ENCODE measurements around the gene L1CAM. TPM values are rescaled to one million over a fixed set of nuclear protein-coding genes. Genes with fewer than 3 reads are reported as not detected.

The L1CAM gene
- total and polyA plus RNA-seq, 9 of the 15 experiments (the other 6 are each of a cell fraction or from before 2014, with no cell fraction given), result 0.09 to 0.86 (median 0.26) TPM; not detected in 3

DNA sequence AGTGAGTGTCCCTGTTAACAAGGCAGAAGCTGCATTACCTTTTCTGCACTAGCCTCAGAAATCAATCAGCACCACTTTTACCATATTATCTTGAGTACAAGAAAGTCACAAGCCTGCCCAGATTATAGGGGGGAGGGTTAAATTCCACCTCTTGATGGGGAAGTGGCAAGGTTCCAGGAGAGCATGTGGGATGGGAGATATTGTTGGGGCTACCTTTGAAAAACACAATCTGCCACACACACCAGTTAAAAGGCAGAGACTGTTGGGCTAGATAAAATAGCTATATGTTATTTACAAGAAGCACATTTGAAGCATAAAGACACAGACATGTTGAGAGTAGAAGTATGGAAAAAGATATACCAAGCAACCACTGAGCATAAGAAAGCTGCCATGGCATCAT lies 11.9 kb upstream of the L1CAM start (continued):
- TF ChIP-seq CBX2 (IDR thresholded peaks at IDR 0.05; ENCODE audit: insufficient read depth, low read length, poor library complexity, severe bottlenecking) (no peak), BHLHE40 (IDR thresholded peaks at IDR 0.05; ENCODE audit: low read length) (peak; percentile 83), SMC3 (conservative IDR thresholded peaks at IDR 0.05; ENCODE audit: insufficient read depth, low read depth, low read length) (no peak), RBM39 (optimal IDR thresholded peaks at IDR 0.05; ENCODE audit: low read depth, low read length) (no peak), MTF1 (CRISPR knock-in tag; IDR thresholded peaks at IDR 0.05; ENCODE audit: borderline replicate concordance) (no peak), KAT8 (IDR thresholded peaks at IDR 0.05; ENCODE audit: low read depth) (no peak), ZNF444 (CRISPR knock-in tag; IDR thresholded peaks at IDR 0.05) (peak; percentile 90), ZNF12 (CRISPR knock-in tag; IDR thresholded peaks at IDR 0.05) (no peak), SRSF1 (IDR thresholded peaks at IDR 0.05; ENCODE audit: low read depth, low read length) (no peak), KLF6 (CRISPR knock-in tag; IDR thresholded peaks at IDR 0.05; ENCODE audit: borderline replicate concordance) (peak; percentile 62; the same call in 1 of the 2 replicates), SRSF3 (IDR thresholded peaks at IDR 0.05; ENCODE audit: insufficient read depth, low read length) (no peak), ZNF785 (CRISPR knock-in tag; IDR thresholded peaks at IDR 0.05) (no peak), ZBTB1 (CRISPR knock-in tag; IDR thresholded peaks at IDR 0.05; ENCODE audit: borderline replicate concordance, low read depth) (no peak), CREB1 (IDR thresholded peaks at IDR 0.05) (peak; percentile 71; the same call in 1 of the 2 replicates), CREB1 (CRISPR knock-in tag; IDR thresholded peaks at IDR 0.05) (no peak), NFYB (IDR thresholded peaks at IDR 0.05; ENCODE audit: extremely low read depth, insufficient read length) (no peak)
- TF ChIP-seq, protein P1, sequence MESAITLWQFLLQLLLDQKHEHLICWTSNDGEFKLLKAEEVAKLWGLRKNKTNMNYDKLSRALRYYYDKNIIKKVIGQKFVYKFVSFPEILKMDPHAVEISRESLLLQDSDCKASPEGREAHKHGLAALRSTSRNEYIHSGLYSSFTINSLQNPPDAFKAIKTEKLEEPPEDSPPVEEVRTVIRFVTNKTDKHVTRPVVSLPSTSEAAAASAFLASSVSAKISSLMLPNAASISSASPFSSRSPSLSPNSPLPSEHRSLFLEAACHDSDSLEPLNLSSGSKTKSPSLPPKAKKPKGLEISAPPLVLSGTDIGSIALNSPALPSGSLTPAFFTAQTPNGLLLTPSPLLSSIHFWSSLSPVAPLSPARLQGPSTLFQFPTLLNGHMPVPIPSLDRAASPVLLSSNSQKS (CRISPR knock-in tag; IDR thresholded peaks at IDR 0.05), result no peak
- TF ChIP-seq, protein P2, sequence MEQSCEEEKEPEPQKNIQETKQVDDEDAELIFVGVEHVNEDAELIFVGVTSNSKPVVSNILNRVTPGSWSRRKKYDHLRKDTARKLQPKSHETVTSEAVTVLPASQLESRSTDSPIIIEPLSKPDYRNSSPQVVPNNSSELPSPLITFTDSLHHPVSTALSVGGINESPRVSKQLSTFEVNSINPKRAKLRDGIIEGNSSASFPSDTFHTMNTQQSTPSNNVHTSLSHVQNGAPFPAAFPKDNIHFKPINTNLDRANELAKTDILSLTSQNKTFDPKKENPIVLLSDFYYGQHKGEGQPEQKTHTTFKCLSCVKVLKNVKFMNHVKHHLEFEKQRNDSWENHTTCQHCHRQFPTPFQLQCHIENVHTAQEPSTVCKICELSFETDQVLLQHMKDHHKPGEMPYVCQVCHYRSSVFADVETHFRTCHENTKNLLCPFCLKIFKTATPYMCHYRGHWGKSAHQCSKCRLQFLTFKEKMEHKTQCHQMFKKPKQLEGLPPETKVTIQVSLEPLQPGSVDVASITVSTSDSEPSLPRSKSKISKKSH (CRISPR knock-in tag; IDR thresholded peaks at IDR 0.05), result no peak
- TF ChIP-seq, protein P3, sequence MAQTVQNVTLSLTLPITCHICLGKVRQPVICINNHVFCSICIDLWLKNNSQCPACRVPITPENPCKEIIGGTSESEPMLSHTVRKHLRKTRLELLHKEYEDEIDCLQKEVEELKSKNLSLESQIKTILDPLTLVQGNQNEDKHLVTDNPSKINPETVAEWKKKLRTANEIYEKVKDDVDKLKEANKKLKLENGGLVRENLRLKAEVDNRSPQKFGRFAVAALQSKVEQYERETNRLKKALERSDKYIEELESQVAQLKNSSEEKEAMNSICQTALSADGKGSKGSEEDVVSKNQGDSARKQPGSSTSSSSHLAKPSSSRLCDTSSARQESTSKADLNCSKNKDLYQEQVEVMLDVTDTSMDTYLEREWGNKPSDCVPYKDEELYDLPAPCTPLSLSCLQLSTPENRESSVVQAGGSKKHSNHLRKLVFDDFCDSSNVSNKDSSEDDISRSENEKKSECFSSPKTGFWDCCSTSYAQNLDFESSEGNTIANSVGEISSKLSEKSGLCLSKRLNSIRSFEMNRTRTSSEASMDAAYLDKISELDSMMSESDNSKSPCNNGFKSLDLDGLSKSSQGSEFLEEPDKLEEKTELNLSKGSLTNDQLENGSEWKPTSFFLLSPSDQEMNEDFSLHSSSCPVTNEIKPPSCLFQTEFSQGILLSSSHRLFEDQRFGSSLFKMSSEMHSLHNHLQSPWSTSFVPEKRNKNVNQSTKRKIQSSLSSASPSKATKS (CRISPR knock-in tag; IDR thresholded peaks at IDR 0.05), result no peak
- TF ChIP-seq, protein P4, sequence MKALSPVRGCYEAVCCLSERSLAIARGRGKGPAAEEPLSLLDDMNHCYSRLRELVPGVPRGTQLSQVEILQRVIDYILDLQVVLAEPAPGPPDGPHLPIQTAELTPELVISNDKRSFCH (CRISPR knock-in tag; IDR thresholded peaks at IDR 0.05), result no peak
- TF ChIP-seq, protein P4 (tag; IDR thresholded peaks at IDR 0.05), result peak; percentile 94
- TF ChIP-seq, protein P5, sequence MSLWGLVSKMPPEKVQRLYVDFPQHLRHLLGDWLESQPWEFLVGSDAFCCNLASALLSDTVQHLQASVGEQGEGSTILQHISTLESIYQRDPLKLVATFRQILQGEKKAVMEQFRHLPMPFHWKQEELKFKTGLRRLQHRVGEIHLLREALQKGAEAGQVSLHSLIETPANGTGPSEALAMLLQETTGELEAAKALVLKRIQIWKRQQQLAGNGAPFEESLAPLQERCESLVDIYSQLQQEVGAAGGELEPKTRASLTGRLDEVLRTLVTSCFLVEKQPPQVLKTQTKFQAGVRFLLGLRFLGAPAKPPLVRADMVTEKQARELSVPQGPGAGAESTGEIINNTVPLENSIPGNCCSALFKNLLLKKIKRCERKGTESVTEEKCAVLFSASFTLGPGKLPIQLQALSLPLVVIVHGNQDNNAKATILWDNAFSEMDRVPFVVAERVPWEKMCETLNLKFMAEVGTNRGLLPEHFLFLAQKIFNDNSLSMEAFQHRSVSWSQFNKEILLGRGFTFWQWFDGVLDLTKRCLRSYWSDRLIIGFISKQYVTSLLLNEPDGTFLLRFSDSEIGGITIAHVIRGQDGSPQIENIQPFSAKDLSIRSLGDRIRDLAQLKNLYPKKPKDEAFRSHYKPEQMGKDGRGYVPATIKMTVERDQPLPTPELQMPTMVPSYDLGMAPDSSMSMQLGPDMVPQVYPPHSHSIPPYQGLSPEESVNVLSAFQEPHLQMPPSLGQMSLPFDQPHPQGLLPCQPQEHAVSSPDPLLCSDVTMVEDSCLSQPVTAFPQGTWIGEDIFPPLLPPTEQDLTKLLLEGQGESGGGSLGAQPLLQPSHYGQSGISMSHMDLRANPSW (CRISPR knock-in tag; IDR thresholded peaks at IDR 0.05), result no peak

All from K562 (cell line).